HG03066 (cell line): Measurements from ENCODE around the gene PLEK.
"Not testable (repeated sequence)": the region's sequence is repeated elsewhere in the genome, so short reads cannot be mapped to it uniquely, and the experiment has no call there.

Experiments
- ATAC-seq: cut with Tn5 transposase; IDR thresholded peaks from one replicate; pipeline ENCODE4 v1.9.1; 2021; ENCODE audit warnings: low read depth; ENCODE audit not compliant: unreplicated experiment

The PLEK gene

GRCh38 chr2:68351997-68352396, 13.1 kb upstream of the PLEK start:
- no peak for ATAC-seq

DNA sequence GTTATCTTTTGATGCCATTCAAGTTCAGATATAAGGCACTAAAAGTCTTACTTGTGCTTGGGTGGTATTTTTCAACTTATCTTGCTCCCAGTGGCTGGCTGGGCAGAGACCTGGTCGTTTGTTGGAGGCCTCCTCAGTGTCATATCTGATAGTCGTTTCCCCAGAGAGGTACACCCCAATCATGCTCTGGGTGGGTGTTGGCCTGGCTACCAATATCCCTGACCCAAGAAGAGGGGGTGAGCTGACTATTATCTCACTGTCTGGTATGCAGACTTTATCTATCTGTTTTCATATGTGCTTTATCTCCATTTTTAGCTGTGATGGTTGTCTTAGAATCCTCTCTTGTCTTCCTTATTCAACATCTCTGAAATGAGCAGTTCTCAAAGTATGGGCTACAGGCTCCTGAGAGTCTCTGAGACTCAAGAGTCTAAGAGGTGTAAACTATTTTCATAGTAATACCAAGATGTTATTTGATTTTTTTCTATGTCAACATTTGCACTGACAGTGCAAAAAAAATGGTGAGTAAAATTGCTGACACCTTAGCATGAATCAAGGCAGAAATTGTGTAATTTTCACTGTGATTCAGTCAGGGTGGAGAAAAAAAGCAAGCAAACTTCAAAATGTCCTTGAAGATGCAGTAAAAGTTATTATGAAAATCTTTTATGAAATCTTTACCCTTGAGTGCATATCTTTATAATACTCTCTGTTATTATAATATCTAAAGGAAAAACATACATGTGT, 12.3 kb upstream of the PLEK start:
- ATAC-seq, result no peak

GRCh38 chr2:68356599-68357239, 8.4 kb upstream of the PLEK start:
- ATAC-seq, result no peak

GRCh38 chr2:68357605-68358337, 7.3 kb upstream of the PLEK start:
- no peak for ATAC-seq

DNA sequence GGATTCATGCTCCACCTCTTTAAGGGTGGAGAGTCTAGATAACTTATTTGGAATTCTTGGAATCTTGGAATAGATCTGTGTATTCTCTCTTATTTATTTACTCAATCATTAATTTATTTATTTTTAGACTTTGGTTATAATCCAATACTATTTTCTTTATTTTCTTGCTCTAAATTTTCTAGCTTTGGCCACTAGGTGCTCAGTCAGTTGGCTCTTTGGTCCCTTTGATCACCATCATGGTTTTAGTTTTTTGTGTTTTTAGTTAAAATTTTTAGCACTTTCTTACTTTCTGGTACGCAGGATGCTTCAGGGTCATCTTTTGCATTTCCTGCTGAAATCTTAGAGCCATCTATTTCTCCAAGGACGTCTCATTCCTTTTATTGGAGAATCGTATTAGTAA, 5.2 kb upstream of the PLEK start:
- ATAC-seq, result no peak

DNA sequence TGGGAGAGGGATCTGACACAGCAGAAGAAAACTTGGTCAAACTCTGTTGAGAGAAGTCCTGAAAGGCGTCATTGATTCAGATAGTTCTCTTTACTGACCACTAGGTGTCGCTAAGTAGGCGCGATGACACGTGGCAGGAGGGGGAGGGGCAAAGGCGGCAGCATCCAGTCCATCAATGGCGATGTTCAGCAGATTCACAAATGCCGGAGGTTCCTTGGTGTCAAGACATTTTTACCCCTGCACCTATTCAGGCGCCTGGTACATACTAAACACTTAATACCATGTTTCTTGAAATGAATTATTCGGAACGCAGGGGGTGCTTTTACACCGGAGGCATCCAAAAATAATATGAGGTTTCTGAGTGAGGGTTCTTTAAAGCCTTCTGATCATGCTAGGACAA, 3.0 kb upstream of the PLEK start:
- ATAC-seq, result peak; percentile 41

DNA sequence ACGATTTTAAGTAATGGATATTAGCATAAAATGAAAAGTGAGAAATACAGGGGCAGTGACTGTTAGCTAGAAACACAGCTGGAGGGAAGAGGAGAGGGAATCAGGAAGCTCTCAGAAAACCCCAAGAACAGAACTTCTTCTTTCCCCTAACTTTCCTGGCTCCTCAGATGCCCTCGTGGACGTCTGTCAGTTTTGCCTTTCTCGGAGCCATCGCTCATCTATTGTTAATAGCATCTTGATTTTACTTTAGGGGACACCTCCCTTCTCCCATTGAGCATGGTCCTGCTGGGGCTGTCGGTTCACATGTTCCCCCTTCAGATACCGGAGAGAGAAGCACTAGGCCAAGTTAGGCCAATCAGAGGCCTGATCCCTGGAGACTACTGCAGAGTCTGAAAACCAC, 2.3 kb upstream of the PLEK start:
- no peak for ATAC-seq

GRCh38 chr2:68363721-68364120, 1.4 kb upstream of the PLEK start:
- no peak for ATAC-seq

DNA sequence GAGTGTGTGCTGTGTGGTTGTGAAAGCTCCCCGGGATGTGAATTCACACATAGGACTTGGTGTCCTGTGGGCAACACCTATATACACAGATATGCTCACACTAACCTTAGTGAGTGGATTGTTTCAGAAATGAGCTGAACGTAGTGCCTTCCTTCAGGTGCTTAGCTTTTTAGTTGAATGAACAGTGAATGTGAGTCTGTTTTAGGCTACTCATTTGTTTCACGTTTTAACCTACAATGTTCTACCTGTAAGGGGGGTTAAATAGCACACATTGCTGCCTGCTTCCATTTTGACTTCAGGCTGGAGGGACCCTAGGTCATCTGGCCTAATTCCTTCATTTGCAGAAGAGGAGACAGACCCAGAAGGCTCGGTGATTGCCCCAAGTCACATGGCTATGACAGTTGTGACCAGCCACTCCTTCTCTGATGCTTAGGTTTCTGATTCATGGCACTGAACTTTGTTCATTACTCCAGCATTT, 1.0 kb downstream of the PLEK start:
- peak; percentile 38 for ATAC-seq

DNA sequence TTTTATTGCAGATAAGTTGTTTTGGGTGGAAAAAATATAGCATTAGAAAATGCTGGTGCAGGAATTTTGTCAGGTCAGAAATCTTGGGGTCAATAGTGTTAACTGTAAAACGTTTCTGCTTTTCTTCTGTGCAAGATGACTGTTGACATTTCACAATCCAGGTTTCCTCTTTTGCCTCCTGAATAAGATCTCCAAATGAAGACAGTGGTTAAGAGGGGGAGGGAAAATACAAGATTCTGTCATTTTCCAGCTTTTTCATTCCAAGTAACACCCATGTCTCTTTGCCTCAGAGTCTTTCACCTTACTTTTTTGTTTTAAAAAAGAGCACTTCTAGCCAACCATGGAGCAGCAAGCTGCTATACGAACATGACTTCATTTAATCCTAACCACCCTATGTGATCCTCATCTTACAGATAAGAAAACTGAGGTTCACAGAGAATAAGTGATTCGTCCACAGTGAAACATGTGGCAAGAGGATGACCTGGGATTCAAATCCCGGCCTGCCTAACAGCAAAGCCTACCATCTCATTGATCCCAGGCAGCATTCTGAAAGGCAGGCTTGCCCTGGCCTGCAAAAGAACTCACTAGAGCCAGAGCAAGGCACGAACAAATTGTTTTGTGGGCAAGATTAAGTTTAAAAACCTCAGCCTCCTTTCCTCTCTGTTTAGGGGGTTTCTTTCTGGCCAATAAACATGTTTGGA, 3.0 kb downstream of the PLEK start:
- no peak for ATAC-seq

GRCh38 chr2:68368654-68369336, 3.7 kb downstream of the PLEK start:
- no peak for ATAC-seq

- ATAC-seq, result no peak
Measured at GRCh38 chr2:68369337-68369734, 4.3 kb downstream of the PLEK start.

- ATAC-seq, result no peak
Measured at GRCh38 chr2:68371138-68371537, 6.1 kb downstream of the PLEK start.

- ATAC-seq, result no peak
Measured at GRCh38 chr2:68371581-68371980, 6.5 kb downstream of the PLEK start.

- no peak for ATAC-seq
Measured at GRCh38 chr2:68372485-68372884, 7.4 kb downstream of the PLEK start.

DNA sequence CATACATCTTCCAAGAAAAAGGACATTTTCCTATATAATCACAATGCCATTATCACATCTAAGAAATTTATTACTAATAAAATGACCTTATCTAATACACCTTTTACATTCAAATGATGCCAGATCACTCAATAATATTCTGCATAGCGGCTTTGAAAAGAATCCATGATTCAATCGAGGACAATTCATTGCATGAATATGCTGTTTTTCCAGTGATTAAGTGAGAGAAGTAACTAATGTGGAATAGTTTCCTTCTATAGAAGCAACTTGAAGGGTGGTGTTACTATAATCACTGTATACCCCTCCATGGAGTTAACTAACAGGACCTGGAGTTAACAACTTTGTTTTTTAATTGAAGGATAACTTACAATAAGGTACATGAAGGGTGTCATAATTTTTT, 9.1 kb downstream of the PLEK start:
- ATAC-seq, result no peak

DNA sequence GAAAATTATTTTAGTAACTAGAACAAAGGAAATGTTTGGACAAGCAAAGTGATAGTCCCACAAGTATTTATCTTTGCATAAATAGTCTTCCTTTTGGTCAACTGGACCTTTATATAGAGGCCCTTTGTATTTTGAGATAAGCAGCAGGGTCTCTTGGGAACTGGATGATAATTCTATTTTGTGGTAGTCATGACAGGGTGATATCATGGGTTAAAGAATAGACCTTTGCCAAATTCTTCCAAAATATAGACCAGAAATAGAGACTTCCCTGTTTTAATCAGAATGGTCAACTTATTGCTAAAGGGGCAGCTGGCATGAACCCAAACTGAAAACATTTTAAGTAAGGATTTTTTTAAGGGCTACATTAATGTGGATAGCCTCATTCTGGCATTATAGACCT, 10.5 kb downstream of the PLEK start:
- no peak for ATAC-seq

GRCh38 chr2:68377137-68377780, 12.2 kb downstream of the PLEK start:
- no peak for ATAC-seq

DNA sequence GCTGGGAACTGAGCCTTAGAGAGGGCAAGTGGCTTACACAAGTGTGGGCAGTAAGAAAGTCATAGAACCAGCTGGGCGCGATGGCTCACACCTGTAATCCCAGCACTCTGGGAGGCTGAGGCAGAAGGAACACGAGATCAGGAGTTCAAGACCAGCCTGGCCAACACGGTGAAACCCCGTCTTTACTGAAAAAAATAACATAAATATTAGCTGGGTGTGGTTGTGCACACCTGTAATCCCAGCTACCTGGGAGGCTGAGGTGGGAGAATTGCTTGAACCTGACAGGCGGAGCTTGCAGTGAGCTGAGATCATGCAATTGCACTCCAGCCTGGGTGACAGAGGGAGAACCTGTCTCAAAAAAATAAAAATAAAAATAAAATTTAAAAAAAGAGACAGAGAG, 13.7 kb downstream of the PLEK start:
- not testable (repeated sequence) for ATAC-seq

DNA sequence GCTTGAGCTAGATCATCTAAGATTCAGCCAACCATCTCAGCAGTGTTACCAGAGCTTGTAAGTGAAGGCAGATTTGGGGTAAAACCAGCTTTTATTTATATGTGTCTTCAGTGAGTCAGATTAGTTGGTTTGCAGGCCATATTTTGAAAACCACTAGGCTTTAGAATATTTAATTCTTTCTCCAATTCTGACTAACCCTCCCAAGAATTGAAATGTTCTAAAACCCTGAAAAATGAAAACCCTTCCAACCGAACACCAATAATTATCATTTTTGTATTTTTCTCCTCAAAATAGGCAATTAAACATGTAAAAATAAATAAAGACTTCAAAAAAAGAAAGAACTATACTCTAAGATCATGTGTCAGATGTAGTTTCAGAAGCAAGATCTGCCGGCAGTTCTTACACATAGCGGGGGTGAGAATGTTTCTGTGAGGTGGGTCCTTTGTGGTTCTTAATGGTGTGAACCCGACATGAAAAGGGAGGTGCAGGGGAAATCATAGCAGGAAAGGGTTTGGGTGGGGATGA, 14.2 kb downstream of the PLEK start:
- peak; percentile 55 for ATAC-seq
